Activated CD4-positive, CD25-positive, alpha-beta regulatory T cell (primary cell): ENCODE measurements around the gene ZNF773.
"Not testable (repeated sequence)": the region's sequence is repeated elsewhere in the genome, so short reads cannot be mapped to it uniquely, and the experiment has no call there.

Source experiments
- DNase-seq, 4 experiments: peaks; one replicate each; lab custom pipeline; 2025; lab: John Stamatoyannopoulos, UW

The ZNF773 gene

DNA sequence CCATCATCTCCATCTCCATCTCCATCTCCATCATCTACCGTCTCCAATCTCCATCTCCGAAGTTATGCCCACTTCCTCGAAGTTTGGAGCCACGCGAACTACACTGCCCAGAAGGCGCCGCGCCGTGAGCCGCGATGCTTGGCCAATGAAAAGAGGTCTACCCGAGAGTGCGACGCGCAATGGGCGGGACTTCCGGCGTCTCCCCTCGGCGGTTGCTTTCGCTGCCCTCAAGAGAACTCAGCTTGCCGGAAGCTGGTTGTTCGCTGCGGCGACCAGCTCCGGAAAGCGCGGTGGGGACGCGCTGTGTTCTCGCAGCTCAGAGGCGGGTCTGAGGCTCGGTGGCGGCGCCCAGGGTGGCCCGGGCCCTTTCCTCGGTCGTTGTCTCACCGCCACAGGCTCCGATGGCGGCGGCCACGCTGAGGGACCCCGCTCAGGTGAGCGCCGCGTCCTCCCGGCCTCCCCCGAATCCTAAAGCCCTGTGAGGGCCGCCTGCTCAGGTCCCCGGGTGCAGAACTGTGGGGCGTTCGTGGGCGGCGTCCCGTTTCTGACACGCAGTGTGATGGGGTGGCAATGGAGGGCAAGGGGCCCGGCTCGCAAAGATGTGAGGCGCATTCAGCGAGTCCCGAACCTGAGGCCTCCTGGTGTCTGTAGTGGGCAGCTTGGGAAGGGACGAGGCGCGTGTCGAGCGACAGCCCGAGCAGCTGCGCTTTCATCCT is at the start of gene ZNF773:
Gene ZNF773, plus strand, starts transcription at position 259 of the 716 bp plus-strand sequence. Its CDS starts 143 bp downstream, at position 402.
- peak; percentile 91 to 96 (median 95) for DNase-seq

DNA sequence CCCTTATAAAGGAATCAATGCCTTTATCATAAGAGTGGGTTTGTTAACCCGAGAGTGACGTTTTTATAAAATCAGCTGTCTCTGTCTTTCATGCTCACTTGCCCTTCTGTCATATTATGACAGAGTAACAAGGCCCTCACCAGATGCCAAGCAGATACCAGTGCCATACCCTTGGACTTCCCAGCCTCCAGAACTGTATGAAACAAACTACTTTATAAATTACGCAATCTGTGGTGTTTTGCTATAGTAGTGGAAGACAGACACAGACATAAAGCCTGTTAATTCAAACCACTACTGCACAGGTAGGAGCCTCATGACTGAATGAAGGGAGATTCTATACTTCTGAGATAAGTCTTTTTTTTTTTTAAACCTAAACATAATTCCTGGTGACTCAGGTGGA is 47.4 kb upstream of the ZNF773 start:
- DNase-seq: no peak

DNA sequence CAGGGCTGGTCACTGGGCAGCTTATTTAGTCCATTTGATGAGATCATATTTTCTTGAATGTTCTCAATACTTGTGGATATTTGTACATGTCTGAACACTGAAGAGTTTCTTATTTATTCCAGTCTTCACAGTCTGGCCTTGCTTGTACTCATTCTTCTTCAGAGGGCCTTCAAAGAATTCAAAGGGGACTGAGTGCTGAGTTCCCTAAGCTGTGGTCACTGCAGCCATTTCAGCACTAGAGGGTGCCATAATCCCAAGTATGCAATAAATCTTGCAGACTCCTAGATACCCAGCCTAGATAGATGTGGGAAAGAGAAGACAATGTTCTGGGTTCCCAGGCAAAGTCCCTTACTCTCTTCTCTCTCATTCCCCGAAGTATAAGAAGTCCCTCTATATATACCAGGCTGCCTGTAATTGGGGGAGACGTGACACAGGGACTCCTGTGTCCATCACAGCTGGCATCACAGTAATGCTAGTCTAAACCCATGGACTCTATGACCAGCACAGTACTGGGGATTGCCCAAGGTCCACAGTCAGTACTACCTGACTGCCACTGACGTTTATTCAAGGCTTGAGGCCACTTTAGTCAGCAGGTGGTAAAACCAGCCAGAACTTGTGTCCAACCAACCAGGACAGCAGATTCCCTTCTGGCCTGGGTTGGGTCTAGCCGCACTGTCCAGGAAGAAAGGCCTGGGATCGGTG is 33.9 kb upstream of the ZNF773 start:
- no peak for DNase-seq

DNA sequence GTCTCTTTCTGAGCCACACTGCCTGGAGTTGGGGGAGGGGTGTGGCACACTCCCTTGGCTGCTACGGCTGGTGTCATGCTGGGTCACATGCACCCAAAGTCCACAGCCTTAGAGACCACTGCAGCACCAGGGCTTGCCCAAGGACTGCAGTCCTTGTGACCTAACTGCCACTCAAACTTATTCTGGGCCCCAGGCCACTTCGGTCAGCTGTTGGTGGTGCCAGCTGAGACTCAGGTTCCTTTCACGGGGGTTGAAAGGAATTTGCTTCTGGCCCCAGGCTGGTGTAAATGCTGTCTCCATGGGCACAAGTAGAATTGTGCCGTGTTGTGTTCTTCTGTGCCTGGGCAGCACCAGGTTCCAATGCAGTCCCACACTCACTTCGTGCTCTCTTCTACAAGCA is 33.2 kb upstream of the ZNF773 start:
- no peak for DNase-seq

DNA sequence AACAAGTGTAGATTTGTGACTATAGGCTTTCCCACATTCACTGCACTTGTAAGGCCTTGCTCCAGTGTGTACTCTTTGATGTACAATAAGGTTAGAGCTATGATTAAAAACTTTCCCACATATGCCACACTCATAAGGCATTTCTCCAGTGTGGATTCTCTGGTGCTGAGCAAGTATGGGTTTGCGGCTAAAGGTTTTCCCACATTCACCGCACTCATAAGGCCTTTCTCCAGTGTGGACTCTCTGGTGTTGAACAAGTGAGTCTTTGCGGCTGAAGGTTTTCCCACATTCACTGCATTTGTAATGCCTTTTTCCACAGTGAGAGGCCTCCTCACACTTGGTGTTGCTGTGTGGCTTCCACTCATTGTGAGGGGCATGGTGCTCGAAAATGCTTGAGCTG is 26.1 kb upstream of the ZNF773 start:
- DNase-seq: no peak

DNA sequence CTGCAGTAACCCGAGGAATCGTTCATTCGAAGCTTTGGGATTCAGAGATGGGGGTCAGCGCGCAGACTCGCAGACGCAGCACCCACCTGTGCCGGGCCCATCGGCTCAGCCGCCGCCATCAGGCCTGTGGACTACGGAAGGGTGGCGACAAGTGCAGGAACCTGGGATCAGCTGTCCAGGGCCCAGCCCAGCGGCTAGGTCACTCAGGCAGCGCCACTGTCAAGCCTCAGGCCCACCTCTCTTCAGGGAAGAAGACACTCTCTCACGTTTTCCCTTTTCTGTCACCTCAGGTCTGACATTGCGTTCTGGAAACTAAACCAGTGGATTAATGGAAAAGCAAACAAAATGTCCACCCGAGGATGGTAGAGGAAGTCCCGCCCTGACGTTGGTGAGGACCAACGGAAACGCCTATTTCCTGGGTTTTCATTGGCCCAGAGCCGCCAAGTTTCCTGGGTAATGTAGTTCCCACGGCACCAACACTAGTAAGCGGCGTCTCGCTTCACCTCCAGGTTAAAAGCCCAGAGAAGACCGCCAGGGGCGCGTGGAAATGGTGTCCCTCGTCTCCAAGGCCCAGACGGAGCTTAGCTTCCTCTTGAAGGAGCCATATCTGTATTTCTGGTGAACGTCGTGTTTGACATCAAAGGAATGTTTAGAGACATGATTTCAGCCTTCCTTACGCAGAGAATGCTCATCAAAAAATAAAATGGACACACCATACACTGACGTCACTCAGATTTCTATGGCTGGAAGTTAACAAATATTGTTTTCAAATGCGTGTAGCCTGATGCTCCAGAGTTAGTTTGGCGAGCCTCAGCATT is 22.3 kb upstream of the ZNF773 start, which contains the start of gene ZNF772:
Gene ZNF772, minus strand, starts transcription at position 376 of the 818 bp plus-strand sequence. Its CDS starts 257 bp downstream, at position 119.
- DNase-seq: peak; percentile 66 to 76 (median 72)

DNA sequence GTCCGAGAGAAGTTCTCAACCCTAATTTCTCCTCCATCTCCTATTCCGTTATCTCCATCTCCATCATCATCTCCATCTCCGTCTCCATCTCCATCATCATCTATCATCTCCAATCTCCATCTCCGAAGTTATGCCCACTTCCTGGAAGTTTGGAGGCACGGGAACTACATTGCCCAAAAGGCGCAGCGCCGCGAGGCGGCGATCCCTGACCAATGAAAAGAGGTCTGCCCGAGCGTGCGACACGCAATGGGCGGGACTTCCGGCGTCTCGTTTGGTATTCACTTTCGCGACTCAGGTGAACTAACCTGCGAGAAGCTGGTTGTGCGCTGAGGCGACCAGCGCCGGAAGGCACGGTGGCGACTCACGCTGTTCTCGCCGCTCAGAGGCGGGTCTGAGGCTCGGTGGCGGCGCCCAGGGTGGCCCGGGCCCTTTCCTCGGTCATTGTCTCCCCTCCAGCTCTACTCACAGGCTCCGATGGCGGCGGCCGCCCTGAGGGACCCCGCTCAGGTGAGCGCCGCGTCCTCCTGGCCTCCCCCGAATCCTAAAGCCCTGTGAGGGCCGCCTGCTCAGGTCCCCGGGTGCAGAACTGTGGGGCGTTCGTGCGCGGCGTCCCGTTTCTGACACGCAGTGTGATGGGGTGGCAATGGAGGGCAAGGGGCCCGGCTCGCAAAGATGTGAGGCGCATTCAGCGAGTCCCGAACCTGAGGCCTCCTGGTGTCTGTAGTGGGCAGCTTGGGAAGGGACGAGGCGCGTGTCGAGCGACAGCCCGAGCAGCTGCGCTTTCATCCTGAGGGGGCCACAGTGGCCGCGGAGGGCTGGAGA is 12.1 kb upstream of the ZNF773 start, which contains the start of gene ZNF419:
Gene ZNF419, plus strand, starts transcription at position 274 of the 822 bp plus-strand sequence. Its CDS starts 201 bp downstream, at position 475.
- peak; percentile 89 to 93 (median 90) for DNase-seq

DNA sequence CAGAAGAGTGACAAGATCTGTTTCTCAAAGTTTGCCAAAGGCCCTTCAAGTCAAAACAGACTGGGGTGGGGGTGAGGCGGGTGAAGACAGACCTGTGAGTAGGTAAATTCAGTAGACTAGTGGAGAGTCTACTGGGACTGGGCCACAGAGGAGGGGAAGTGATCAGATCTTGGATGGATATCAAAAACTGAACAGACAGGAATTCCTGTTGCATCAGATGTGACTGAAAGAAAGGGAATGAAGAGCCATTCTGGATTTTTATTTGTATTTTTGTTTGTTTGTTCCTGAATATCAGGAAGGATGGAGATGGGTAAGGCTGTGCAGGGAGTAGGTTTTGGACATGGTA is 11.5 kb upstream of the ZNF773 start:
- DNase-seq: not testable (repeated sequence)

DNA sequence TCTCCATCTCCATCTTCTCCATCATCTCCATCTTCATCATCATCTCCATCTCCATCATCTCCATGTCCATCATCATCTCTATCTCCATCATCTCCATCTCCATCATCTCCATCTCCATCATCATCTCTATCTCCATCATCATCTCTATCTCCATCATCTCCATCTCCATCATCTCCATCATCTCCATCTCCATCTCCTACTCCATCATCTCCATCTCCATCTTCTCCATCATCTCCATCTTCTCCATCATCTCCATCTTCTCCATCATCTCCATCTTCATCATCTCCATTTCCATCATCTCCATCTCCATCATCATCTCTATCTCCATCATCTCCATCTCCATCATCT is 432 bp upstream of the ZNF773 start:
- not testable (repeated sequence) for DNase-seq

DNA sequence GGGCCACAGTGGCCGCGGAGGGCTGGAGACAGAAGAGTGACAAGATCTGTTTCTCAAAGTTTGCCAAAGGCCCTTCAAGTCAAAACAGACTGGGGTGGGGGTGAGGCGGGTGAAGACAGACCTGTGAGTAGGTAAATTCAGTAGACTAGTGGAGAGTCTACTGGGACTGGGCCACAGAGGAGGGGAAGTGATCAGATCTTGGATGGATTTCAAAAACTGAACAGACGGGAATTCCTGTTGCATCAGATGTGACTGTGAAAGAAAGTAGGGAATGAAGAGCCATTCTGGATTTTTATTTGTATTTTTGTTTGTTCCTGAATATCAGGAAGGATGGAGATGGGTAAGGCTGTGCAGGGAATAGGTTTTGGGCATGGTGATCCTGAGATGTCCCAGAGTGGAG is 662 bp downstream of the ZNF773 start:
- DNase-seq: not testable (repeated sequence)

DNA sequence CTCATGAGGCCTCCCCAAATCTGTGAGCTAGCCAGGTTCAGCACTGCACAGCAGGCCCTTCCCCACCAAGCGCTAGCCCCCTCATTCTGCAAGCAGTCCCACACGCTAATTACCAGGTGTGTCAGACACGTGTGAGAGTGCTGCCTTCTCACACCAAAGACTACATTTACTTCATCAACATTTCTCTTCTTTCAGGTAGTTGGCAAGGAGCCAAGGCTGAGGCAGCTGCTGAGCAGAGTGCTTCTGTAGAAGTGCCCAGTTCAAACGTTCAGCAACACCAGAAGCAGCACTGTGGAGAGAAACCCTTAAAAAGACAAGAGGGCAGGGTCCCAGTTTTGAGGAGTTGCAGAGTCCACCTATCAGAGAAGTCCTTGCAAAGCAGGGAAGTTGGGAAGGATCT is 6.4 kb downstream of the ZNF773 start:
- no peak for DNase-seq

DNA sequence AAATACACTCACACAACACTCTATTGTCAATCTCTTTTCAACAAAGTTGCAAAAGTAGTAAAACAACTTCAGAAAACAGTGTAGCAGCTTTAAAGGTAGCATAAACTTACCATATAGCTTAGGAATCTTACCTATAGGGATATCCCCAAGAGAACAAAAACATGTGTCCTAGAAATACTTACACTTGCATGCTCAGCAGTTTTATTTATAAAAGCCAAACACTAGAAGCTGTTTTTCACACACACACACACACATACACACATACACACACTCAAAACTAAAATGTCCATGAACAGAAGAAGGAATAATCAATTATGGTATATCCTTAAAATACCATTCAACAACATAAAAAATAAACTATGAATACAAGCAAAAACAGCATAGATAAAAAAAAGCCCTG is 11.7 kb downstream of the ZNF773 start:
- no peak for DNase-seq

DNA sequence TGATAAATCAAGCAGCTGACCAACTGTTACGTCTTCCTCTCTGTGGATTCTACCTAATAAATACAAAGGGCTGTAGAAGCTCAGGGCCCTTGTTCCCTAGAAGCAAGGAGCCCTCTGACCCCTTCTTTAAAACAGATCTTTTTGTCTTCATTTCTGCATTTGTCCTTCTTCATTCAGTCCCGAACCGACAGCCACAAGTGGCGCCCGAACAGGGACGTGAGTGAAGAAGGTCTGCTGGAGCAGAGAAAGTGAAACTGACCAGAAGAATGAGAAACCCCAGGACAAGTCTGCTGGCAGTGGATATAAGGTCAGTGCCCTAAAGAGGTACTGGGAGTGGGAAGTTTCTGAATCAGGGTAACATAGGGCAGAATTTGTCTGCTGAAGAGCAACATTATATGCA is 13.1 kb downstream of the ZNF773 start:
- no peak for DNase-seq

DNA sequence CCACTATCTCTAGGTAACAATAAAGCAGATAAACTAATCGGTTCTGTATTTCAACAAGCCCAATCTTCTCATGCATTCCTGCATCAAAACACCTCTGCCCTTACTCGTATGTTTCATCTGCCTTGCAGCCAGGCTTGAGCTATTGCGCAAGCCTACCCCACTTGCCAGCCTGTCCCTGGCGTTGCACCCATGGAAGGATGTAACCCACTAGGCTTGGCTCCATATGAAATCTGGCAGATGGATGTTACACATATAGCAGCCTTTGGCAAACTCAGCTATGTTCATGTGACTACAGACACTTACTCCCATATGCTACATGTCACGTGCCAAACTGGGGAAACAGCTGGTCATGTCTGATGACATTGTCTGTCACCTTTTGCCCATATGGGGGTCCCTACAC is 15.5 kb downstream of the ZNF773 start:
- DNase-seq: no peak

DNA sequence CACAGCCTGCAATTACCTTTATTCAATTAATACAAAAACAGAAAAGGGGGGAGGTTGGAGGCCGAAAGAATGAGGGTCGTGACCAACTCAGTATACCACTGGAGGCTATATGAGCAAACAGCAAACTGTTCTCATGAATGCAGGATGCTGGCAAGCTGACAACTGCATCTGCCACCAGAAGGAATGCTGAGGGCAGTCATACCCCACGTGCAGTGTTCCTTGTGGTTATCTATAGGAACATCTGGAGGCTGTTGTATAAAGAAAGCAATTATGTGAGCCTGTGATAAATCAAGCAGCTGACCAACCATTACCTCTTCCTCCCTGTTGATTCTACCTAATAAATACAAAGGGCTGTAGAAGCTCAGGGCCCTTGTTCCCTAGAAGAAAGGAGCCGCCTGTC is 18.3 kb downstream of the ZNF773 start:
- DNase-seq: not testable (repeated sequence)

DNA sequence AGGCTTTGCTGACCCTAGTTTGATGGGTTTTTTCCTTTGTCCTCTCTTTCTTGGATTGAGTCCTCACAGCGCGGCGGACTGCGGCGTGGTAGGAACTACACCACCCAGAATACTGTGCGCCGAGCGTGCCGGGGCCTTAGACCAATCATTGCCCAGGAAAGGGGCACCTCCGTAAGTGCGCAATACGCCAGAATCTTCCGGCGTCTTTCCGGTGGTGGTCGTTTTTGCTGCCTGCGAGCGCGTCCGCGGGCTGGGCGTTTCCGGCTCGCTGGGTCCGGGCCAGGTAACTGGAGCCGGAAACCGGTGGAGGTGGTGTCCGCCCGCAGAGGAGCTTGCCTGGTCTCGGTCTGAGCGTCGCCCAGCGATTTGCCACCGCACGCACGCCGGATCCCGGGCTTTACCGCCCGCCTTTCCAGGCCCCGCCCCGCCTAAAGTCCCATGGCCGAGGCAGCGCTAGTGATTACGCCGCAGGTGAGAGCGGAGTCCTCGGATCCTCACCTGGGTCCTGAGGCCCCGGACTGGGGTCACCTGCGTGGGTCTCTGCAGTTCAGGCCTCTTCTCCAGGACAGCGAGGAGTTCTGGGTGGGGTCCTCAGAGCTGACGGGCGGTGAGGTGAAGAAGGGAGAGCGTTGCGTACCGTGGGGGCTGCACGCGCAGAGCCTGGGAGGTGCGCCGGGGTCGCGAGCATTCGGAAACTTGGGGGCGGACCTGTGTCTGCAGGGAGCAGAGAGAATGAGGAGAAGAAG is 27.6 kb downstream of the ZNF773 start, which contains the start of gene ZNF549:
Gene ZNF549, plus strand, starts transcription at position 221 of the 746 bp plus-strand sequence. Its CDS starts 218 bp downstream, at position 439.
- DNase-seq: peak; percentile 71 to 80 (median 73)

DNA sequence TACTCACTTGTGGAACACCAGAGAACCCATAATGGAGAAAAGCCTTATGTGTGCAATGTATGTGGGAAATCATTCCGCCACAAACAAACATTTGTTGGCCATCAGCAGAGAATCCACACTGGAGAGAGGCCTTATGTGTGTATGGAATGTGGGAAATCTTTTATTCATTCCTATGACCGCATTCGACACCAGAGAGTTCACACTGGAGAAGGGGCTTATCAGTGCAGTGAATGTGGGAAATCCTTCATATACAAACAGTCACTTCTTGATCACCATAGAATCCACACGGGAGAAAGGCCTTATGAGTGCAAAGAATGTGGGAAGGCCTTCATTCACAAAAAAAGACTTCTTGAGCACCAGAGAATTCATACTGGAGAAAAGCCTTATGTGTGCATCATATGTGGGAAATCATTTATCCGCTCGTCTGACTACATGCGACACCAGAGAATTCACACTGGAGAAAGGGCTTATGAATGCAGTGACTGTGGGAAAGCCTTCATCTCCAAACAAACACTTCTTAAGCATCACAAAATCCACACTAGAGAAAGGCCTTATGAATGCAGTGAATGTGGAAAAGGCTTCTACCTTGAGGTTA is 38.3 kb downstream of the ZNF773 start:
- DNase-seq: no peak

DNA sequence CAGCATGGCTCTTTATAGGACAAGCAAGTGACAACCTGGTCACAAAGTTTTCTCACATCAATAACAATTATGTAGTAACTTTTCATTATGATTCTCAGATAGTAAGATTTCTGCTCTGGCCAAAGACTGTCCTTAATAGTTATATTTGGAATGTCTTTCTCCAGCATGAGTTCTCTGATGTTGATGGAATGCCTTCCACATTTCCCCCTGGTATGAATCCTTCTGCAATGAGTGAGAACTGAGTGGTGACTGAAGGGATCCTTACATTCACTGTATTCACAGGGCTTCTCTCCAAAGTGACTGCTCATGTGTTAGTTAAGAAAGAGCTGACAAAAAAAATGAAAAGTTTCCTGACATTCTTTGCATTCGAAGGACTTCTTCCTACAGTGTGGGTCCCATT is 46.8 kb downstream of the ZNF773 start:
- DNase-seq: no peak

DNA sequence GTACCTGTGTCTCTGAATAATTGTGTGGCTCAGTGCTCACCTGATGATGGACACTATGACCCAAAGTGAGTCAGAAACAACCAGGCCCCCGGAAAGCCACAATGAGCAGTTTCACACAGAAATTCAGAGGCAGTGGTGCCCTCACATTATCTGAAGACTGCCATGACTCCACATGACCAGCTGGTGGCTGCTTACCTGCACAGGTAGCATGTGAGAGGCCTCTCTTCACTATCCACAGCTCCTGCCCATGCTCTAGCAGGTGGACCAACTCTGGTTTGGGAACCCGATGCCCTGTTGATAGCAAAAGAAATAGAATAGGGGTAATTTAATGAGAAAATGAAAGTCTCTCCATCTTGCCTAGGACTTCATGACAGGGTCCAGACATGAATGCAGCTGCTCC is 52.7 kb downstream of the ZNF773 start:
- no peak for DNase-seq

DNA sequence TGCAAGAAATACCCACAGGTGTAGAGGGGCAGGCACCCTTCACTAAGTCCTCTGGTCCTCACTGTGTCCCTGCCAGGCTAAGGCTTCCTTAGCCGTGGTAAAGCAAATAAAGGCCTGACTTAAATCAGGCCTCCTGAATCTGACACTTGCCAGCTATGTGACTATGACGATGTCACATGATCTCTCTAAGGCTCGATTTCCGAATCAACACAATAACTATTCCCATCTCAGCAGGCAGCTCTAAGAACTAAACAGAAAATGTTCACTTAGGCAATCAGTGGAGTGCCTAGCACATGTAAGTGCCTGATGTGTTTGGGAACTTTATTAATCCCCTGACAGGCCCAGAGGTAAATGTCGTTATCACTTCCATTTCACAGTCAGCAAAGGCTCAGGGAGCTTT is 57.9 kb downstream of the ZNF773 start:
- DNase-seq: no peak
